ENCODE data around the gene LIPC. TPM values are rescaled to one million over a fixed set of nuclear protein-coding genes. Genes with fewer than 3 reads are reported as not detected.
A peak's percentile ranks its signal among the peaks of the same experiment; 100 is the strongest.

The LIPC gene
- total and polyA plus RNA-seq, 2 of the 4 experiments (the other 2 are of a cell fraction), result 0.07 TPM; not detected in 1

DNA sequence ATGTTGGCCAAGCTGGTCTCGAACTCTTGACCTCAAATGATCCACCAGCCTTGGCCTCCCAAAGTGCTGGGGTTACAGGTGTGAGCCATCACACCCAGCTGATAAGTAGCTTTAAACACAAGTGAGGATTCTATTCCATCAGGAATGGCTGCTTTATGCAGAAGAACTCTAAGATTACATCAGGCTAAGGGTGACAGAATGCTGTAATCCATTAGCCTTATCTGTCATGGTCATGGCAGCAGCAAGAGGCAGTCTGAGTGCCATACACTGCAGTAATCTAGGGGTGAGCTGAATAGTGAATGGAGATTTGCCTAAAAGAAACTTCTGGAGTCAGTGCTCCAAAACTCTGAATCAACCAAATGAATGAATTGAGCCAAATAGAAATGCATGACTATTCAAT is 39.6 kb downstream of the LIPC start:
- ATAC-seq (ENCODE audit: low read depth) (no peak), DNase-seq (no peak)
- Histone ChIP-seq H2BK15ac (ENCODE audit: low read depth, low read length) (peak overlapping the region; percentile 98; the same call in 2 of the 3 replicates), H3K27ac (ENCODE audit: insufficient read depth, low read length) (peak overlapping the region; percentile 62; the same call in 1 of the 2 replicates), H2BK5ac (ENCODE audit: low read depth, low read length, poor library complexity, severe bottlenecking) (peak overlapping the region; percentile 20), H3K56ac (ENCODE audit: extremely low read depth, insufficient read depth, low read length) (no peak overlapping the region), H3K4me1 (ENCODE audit: control insufficient read depth, insufficient read depth, low read length) (peaks cover 25% of the 10 kb centered on the region), H3K9me1 (ENCODE audit: insufficient read depth, low read length) (peaks cover 32% of the 10 kb centered on the region), H3K36me3 (ENCODE audit: control insufficient read depth, insufficient read depth, low read length) (no peaks in the 10 kb centered on the region), H3K14ac (replicated peaks; ENCODE audit: low read depth, low read length) (peak overlapping the region; percentile 79), H4K5ac (ENCODE audit: low read depth, low read length) (no peak overlapping the region; the same call in 1 of the 2 replicates), H3K9ac (ENCODE audit: low read depth, low read length) (no peak overlapping the region), H3K27me3 (ENCODE audit: control insufficient read depth, insufficient read depth, low read length) (no peaks in the 10 kb centered on the region), H3K79me1 (ENCODE audit: low read depth in 1 of 2, low read length in 2 of 2) (0 out of 4 replicates have a peak, but pooled peaks cover 0 to 11% of the 10 kb centered on the region in 2 experiments), H3K18ac (ENCODE audit: low read depth, low read length) (peak overlapping the region; percentile 26), H2BK120ac (ENCODE audit: low read depth, low read length) (peak overlapping the region; percentile 99), H2BK20ac (ENCODE audit: low read depth, low read length) (peak overlapping the region; percentile 100), H3K4ac (ENCODE audit: low read depth, low read length) (peak overlapping the region; percentile 97), H3K4me2 (ENCODE audit: low read depth, low read length) (no peak overlapping the region), H3K23ac (ENCODE audit: low read depth, low read length) (peak overlapping the region; percentile 93; the same call in 1 of the 2 replicates), H4K91ac (ENCODE audit: insufficient read depth, low read depth, low read length) (peak overlapping the region; percentile 97), H3K4me3 (ENCODE audit: insufficient read depth, low read depth, low read length) (no peak overlapping the region), H2AK5ac (ENCODE audit: low read depth, low read length) (peak overlapping the region; percentile 99), H2AK9ac (replicated peaks; ENCODE audit: low read depth, low read length, poor library complexity) (no peak overlapping the region), H2AFZ (replicated peaks; ENCODE audit: low read length, poor library complexity) (no peak overlapping the region), H3K9me3 (ENCODE audit: control insufficient read depth, insufficient read depth, low read length) (no peaks in the 10 kb centered on the region), H4K20me1 (ENCODE audit: insufficient read depth, low read length) (no peaks in the 10 kb centered on the region), H4K8ac (ENCODE audit: low read depth in 2 of 2, low read length in 2 of 2) (peak overlapping the region; percentile 27 to 95)
- in situ Hi-C loops (cut with MboI; ENCODE audit: low sequenced_read_pairs), result no loop called here
- CTCF ChIA-PET, result no interaction called here
- intact Hi-C loops (cut with micrococcal nuclease), result loop anchor here (5.0 to 10.0 kb wide), 3 partner anchors 76 to 197 kb away; no protein-coding TSS in a partner anchor
- TF ChIP-seq CHD1 (IDR thresholded peaks at IDR 0.05; ENCODE audit: low read depth, low read length) (no peak), SMC3 (IDR thresholded peaks at IDR 0.05; ENCODE audit: low read depth, low read length) (no peak), FOS (IDR thresholded peaks at IDR 0.05; ENCODE audit: low read depth, low read length) (no peak), MAZ (IDR thresholded peaks at IDR 0.05; ENCODE audit: borderline replicate concordance, low read depth, low read length) (no peak), POLR2A (IDR thresholded peaks at IDR 0.05; ENCODE audit: low read depth, low read length) (no peak), NFE2L2 (IDR thresholded peaks at IDR 0.05; ENCODE audit: low read depth, low read length) (no peak), RFX5 (IDR thresholded peaks at IDR 0.05; ENCODE audit: low read depth, low read length) (no peak), RAD21 (IDR thresholded peaks at IDR 0.05; ENCODE audit: low read length) (no peak), MXI1 (IDR thresholded peaks at IDR 0.05; ENCODE audit: borderline replicate concordance, low read depth, low read length) (no peak)
- TF ChIP-seq, protein P1, sequence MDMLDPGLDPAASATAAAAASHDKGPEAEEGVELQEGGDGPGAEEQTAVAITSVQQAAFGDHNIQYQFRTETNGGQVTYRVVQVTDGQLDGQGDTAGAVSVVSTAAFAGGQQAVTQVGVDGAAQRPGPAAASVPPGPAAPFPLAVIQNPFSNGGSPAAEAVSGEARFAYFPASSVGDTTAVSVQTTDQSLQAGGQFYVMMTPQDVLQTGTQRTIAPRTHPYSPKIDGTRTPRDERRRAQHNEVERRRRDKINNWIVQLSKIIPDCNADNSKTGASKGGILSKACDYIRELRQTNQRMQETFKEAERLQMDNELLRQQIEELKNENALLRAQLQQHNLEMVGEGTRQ (IDR thresholded peaks at IDR 0.05; ENCODE audit: low read depth, low read length), result no peak
- TF ChIP-seq, protein P2, sequence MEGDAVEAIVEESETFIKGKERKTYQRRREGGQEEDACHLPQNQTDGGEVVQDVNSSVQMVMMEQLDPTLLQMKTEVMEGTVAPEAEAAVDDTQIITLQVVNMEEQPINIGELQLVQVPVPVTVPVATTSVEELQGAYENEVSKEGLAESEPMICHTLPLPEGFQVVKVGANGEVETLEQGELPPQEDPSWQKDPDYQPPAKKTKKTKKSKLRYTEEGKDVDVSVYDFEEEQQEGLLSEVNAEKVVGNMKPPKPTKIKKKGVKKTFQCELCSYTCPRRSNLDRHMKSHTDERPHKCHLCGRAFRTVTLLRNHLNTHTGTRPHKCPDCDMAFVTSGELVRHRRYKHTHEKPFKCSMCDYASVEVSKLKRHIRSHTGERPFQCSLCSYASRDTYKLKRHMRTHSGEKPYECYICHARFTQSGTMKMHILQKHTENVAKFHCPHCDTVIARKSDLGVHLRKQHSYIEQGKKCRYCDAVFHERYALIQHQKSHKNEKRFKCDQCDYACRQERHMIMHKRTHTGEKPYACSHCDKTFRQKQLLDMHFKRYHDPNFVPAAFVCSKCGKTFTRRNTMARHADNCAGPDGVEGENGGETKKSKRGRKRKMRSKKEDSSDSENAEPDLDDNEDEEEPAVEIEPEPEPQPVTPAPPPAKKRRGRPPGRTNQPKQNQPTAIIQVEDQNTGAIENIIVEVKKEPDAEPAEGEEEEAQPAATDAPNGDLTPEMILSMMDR (conservative IDR thresholded peaks at IDR 0.05; ENCODE audit: low read depth, low read length), result no peak
- dilution Hi-C loops (cut with HindIII; ENCODE audit: low sequenced_read_pairs, unreplicated experiment), result no loop called here
- WGBS, 2 experiments (ENCODE audit: extremely low coverage in 2 of 2, insufficient read length in 1 of 2), result no CpG with 5 or more reads among the region's 1 CpG
- POLR2A ChIA-PET (ENCODE audit: unreplicated experiment), result no interaction called here
- no TSS peak for BruUV-seq (replicated peaks)

Measured in IMR-90 (cell line).